Fibroblast of lung (primary cell): ENCODE data around the gene LRRD1. TPM values are rescaled to one million over a fixed set of nuclear protein-coding genes. Genes with fewer than 3 reads are reported as not detected.

Source experiments
- DNase-seq, 2 donors: peaks; one replicate each; pipeline versions ENCODE4 v3.0.0 to v3.0.0-alpha.2; 2010; ENCODE audit warnings: low read depth in 2 of 2
- H2AFZ ChIP-seq: 2 replicates; pipeline ENCODE4 v1.5.1; 2012; ENCODE audit warnings: low read length, control low read depth, inconsistent platforms
- H3K27ac ChIP-seq: 2 replicates; pipeline ENCODE4 v1.5.1; 2011; ENCODE audit warnings: low read length, control low read depth; ENCODE audit not compliant: insufficient read depth
- H3K27me3 ChIP-seq: 2 replicates; pipeline ENCODE4 v1.5.1; 2011; ENCODE audit warnings: mild to moderate bottlenecking, low read length; ENCODE audit not compliant: control insufficient read depth, insufficient read depth
- H3K36me3 ChIP-seq: 2 replicates; pipeline ENCODE4 v1.5.1; 2011; ENCODE audit warnings: low read length; ENCODE audit not compliant: control insufficient read depth, insufficient read depth
- H3K4me1 ChIP-seq: 2 replicates; pipeline ENCODE4 v1.5.1; 2011; ENCODE audit warnings: low read length; ENCODE audit not compliant: control insufficient read depth, insufficient read depth; ENCODE audit errors: extremely low read depth
- H3K4me2 ChIP-seq: 2 replicates; pipeline ENCODE4 v1.5.1; 2011; ENCODE audit warnings: low read length, control low read depth; ENCODE audit not compliant: insufficient read depth; ENCODE audit errors: extremely low read depth
- H3K4me3 ChIP-seq, 4 experiments: fragments of 200-600 bp in 1 of 4; sonication (generic) in 1 of 4; replicated peaks in 1 of 4; 2 replicates each; pipeline ENCODE4 v1.5.1; 2011 to 2016; ENCODE audit warnings: low read length in 4 of 4, low read depth in 3 of 4, mild to moderate bottlenecking in 3 of 4, control low read depth in 2 of 4, inconsistent platforms in 1 of 4, mixed read lengths in 1 of 4; ENCODE audit not compliant: insufficient read depth in 1 of 4; ENCODE audit errors: control extremely low read depth in 1 of 4
- H3K79me2 ChIP-seq: 2 replicates; pipeline ENCODE4 v1.5.1; 2012; ENCODE audit warnings: mild to moderate bottlenecking, low read length, inconsistent platforms; ENCODE audit not compliant: control insufficient read depth, insufficient read depth
- H3K9ac ChIP-seq: 2 replicates; pipeline ENCODE4 v1.5.1; 2011; ENCODE audit warnings: mild to moderate bottlenecking, low read length, control low read depth; ENCODE audit not compliant: insufficient read depth
- H3K9me3 ChIP-seq: 2 replicates; pipeline ENCODE4 v1.5.1; 2012; ENCODE audit warnings: low read depth, low read length; ENCODE audit not compliant: control insufficient read depth, insufficient read depth
- H4K20me1 ChIP-seq: 2 replicates; pipeline ENCODE4 v1.5.1; 2011; ENCODE audit warnings: low read length; ENCODE audit not compliant: control insufficient read depth, insufficient read depth; ENCODE audit errors: extremely low read depth
- CTCF ChIP-seq, 2 donors: IDR thresholded peaks in 1 of 2; conservative IDR thresholded peaks in 1 of 2; 1 replicate in 1 of 2; 2 replicates in 1 of 2; pipeline ENCODE4 v1.5.1; 2011 to 2012; ENCODE audit warnings: low read length in 2 of 2, control low read depth in 1 of 2, inconsistent platforms in 1 of 2, low read depth in 1 of 2, mild to moderate bottlenecking in 1 of 2
- EZH2 ChIP-seq: IDR thresholded peaks from 2 replicates; pipeline ENCODE4 v1.5.1; 2012; ENCODE audit warnings: low read length, control low read depth, mild to moderate bottlenecking; ENCODE audit errors: missing control alignments
- polyA plus RNA-seq, 2 donors: library from polyadenylated mRNA; depleted of rRNA in 1 of 2; stranded (reverse) in 1 of 2; unstranded in 1 of 2; fragments of >200 nt; gene quantifications; 2 replicates each; pipeline ENCODE4 v1.2.1, GENCODE V29; 2011 to 2012; ENCODE audit warnings: missing spikeins in 1 of 2
- total RNA-seq: library from RNA; depleted of rRNA; stranded (reverse); fragments of >200 nt; gene quantifications from 2 replicates; pipeline ENCODE4 v1.2.1, GENCODE V29; 2014

Gene LRRD1
- total and polyA plus RNA-seq, 2 donors (not counting 1 experiment from before 2014, with no cell fraction given): 0.06 to 0.17 TPM

- H3K9ac ChIP-seq: no peak overlapping the region
- peaks cover 45% of the 10 kb centered on the region for H3K79me2 ChIP-seq
- peak overlapping the region; percentile 77 to 96 (median 86) for H3K4me3 ChIP-seq
- H3K36me3 ChIP-seq: peaks cover 9% of the 10 kb centered on the region
- no peak overlapping the region for H2AFZ ChIP-seq
- no peaks in the 10 kb centered on the region for H3K9me3 ChIP-seq
- H3K27me3 ChIP-seq: no peaks in the 10 kb centered on the region
- H3K27ac ChIP-seq: no peak overlapping the region
- H3K4me2 ChIP-seq: peak overlapping the region; percentile 81
- TF ChIP-seq EZH2: no peak
- no peak for TF ChIP-seq CTCF (conservative IDR thresholded peaks at IDR 0.05 in 1 of 2, IDR thresholded peaks at IDR 0.05 in 1 of 2; ENCODE audit: low read depth in 1 of 2, low read length in 2 of 2)
- H3K4me1 ChIP-seq: peaks cover 5% of the 10 kb centered on the region
- no peaks in the 10 kb centered on the region for H4K20me1 ChIP-seq
- DNase-seq: no peak
Observed at GRCh38 chr7:92131764-92132330, 47.1 kb downstream of the LRRD1 start.

GRCh38 chr7:92131093-92131492, 47.8 kb downstream of the LRRD1 start:
- peaks cover 5% of the 10 kb centered on the region for H3K4me1 ChIP-seq
- H3K27ac ChIP-seq: no peak overlapping the region
- DNase-seq: no peak
- peaks cover 9% of the 10 kb centered on the region for H3K36me3 ChIP-seq
- peak overlapping the region in 2 of 4 experiments; percentile 4 to 92 for H3K4me3 ChIP-seq
- no peak overlapping the region for H3K4me2 ChIP-seq
- H2AFZ ChIP-seq: no peak overlapping the region
- no peaks in the 10 kb centered on the region for H3K27me3 ChIP-seq
- no peaks in the 10 kb centered on the region for H3K9me3 ChIP-seq
- no peak overlapping the region for H3K9ac ChIP-seq
- H4K20me1 ChIP-seq: no peaks in the 10 kb centered on the region
- TF ChIP-seq EZH2: no peak
- TF ChIP-seq CTCF (conservative IDR thresholded peaks at IDR 0.05 in 1 of 2, IDR thresholded peaks at IDR 0.05 in 1 of 2; ENCODE audit: low read depth in 1 of 2, low read length in 2 of 2): no peak
- peaks cover 45% of the 10 kb centered on the region for H3K79me2 ChIP-seq

- peaks cover 2% of the 10 kb centered on the region for H3K36me3 ChIP-seq
- no peak overlapping the region for H3K4me2 ChIP-seq
- H2AFZ ChIP-seq: no peak overlapping the region
- DNase-seq: peak in 1 of 2 donors; percentile 17
- TF ChIP-seq CTCF (conservative IDR thresholded peaks at IDR 0.05 in 1 of 2, IDR thresholded peaks at IDR 0.05 in 1 of 2; ENCODE audit: low read depth in 1 of 2, low read length in 2 of 2) (no peak), EZH2 (no peak)
- H3K79me2 ChIP-seq: peaks cover 21% of the 10 kb centered on the region
- peaks cover 1% of the 10 kb centered on the region for H4K20me1 ChIP-seq
- H3K9me3 ChIP-seq: no peaks in the 10 kb centered on the region
- no peak overlapping the region for H3K4me3 ChIP-seq
- H3K4me1 ChIP-seq: no peaks in the 10 kb centered on the region
- H3K27ac ChIP-seq: no peak overlapping the region
- H3K27me3 ChIP-seq: no peaks in the 10 kb centered on the region
- H3K9ac ChIP-seq: no peak overlapping the region
Observed at GRCh38 chr7:92121681-92122080, 57.3 kb downstream of the LRRD1 start.
